ENCODE data around the gene ATE1.

Gene ATE1

GRCh38 chr10:121841862-121842261, 86.0 kb downstream of the ATE1 start:
- no peak for DNase-seq (ENCODE audit: low read depth)
- TF ChIP-seq CTCF (IDR thresholded peaks at IDR 0.05; ENCODE audit: low read length, missing control alignments): no peak
- no peak overlapping the region for H3K4me3 ChIP-seq (replicated peaks; ENCODE audit: low read depth, low read length)

- DNase-seq (ENCODE audit: low read depth): no peak
- TF ChIP-seq CTCF (IDR thresholded peaks at IDR 0.05; ENCODE audit: low read length, missing control alignments): no peak
These were observed 88.9 kb downstream of the ATE1 start for GRCh38 chr10:121838931-121839330.

GRCh38 chr10:121838149-121838548, 89.7 kb downstream of the ATE1 start:
- TF ChIP-seq CTCF (IDR thresholded peaks at IDR 0.05; ENCODE audit: low read length, missing control alignments): no peak
- DNase-seq (ENCODE audit: low read depth): no peak
- H3K4me3 ChIP-seq (replicated peaks; ENCODE audit: low read depth, low read length): no peak overlapping the region

More at GRCh38 chr10:121838931-121839330, 88.9 kb downstream of the ATE1 start:
- no peak overlapping the region for H3K4me3 ChIP-seq (replicated peaks; ENCODE audit: low read depth, low read length)

GRCh38 chr10:121836171-121836570, 91.7 kb downstream of the ATE1 start:
- no peak for TF ChIP-seq CTCF (IDR thresholded peaks at IDR 0.05; ENCODE audit: low read length, missing control alignments)
- H3K4me3 ChIP-seq (replicated peaks; ENCODE audit: low read depth, low read length): no peak overlapping the region
- no peak for DNase-seq (ENCODE audit: low read depth)

- no peak overlapping the region for H3K4me3 ChIP-seq (replicated peaks; ENCODE audit: low read depth, low read length)
- no peak for DNase-seq (ENCODE audit: low read depth)
- no peak for TF ChIP-seq CTCF (IDR thresholded peaks at IDR 0.05; ENCODE audit: low read length, missing control alignments)
These were observed 92.5 kb downstream of the ATE1 start for GRCh38 chr10:121835376-121835775.

GRCh38 chr10:121834757-121835156, 93.1 kb downstream of the ATE1 start:
- no peak for TF ChIP-seq CTCF (IDR thresholded peaks at IDR 0.05; ENCODE audit: low read length, missing control alignments)
- no peak overlapping the region for H3K4me3 ChIP-seq (replicated peaks; ENCODE audit: low read depth, low read length)
- no peak for DNase-seq (ENCODE audit: low read depth)

GRCh38 chr10:121833387-121833786, 94.4 kb downstream of the ATE1 start:
- no peak for TF ChIP-seq CTCF (IDR thresholded peaks at IDR 0.05; ENCODE audit: low read length, missing control alignments)

More at GRCh38 chr10:121833387-121833786, 94.4 kb downstream of the ATE1 start:
- no peak overlapping the region for H3K4me3 ChIP-seq (replicated peaks; ENCODE audit: low read depth, low read length)
- no peak for DNase-seq (ENCODE audit: low read depth)

Data from fibroblast of pulmonary artery (primary cell).